ENCODE measurements around the gene SLC4A1AP.

The SLC4A1AP gene

GRCh38 chr2:27723372-27724144 lies 59.9 kb downstream of the SLC4A1AP start:
- no peak for FAIRE-seq

- FAIRE-seq = no peak
These were observed 60.5 kb downstream of the SLC4A1AP start for GRCh38 chr2:27724191-27724590.

GRCh38 chr2:27724905-27725701 lies 61.4 kb downstream of the SLC4A1AP start:
- no peak for FAIRE-seq

GRCh38 chr2:27727257-27727656 lies 63.6 kb downstream of the SLC4A1AP start:
- no peak for FAIRE-seq

GRCh38 chr2:27728081-27728858 lies 64.6 kb downstream of the SLC4A1AP start:
- no peak for FAIRE-seq

GRCh38 chr2:27729198-27729597 lies 65.5 kb downstream of the SLC4A1AP start:
- FAIRE-seq = no peak

GRCh38 chr2:27729614-27730013 lies 65.9 kb downstream of the SLC4A1AP start:
- FAIRE-seq = no peak

GRCh38 chr2:27730261-27730662 lies 66.6 kb downstream of the SLC4A1AP start:
- no peak for FAIRE-seq

GRCh38 chr2:27730980-27731691 lies 67.4 kb downstream of the SLC4A1AP start:
- no peak for FAIRE-seq

GRCh38 chr2:27734305-27734704 lies 70.6 kb downstream of the SLC4A1AP start:
- no peak for FAIRE-seq

GRCh38 chr2:27735263-27735904 lies 71.7 kb downstream of the SLC4A1AP start:
- FAIRE-seq = no peak

GRCh38 chr2:27736031-27736889 lies 72.6 kb downstream of the SLC4A1AP start:
- FAIRE-seq = no peak

GRCh38 chr2:27736890-27737204 lies 73.2 kb downstream of the SLC4A1AP start:
- no peak for FAIRE-seq

- FAIRE-seq = no peak
These were observed 74.1 kb downstream of the SLC4A1AP start for GRCh38 chr2:27737676-27738348.

GRCh38 chr2:27738349-27739057 lies 74.8 kb downstream of the SLC4A1AP start:
- FAIRE-seq = no peak

GRCh38 chr2:27739058-27739373 lies 75.3 kb downstream of the SLC4A1AP start:
- FAIRE-seq = no peak

GRCh38 chr2:27741673-27742072 lies 78.0 kb downstream of the SLC4A1AP start:
- FAIRE-seq = no peak

- no peak for FAIRE-seq
These were observed 78.9 kb downstream of the SLC4A1AP start for GRCh38 chr2:27742571-27742970.
